H1 (cell line): Measurements from ENCODE around the gene AP5Z1.

Experiments used
- RFX5 ChIP-seq: IDR thresholded peaks from 2 replicates; pipeline ENCODE4 v1.6.1; 2011; ENCODE audit warnings: low read depth, low read length, improper control_type of control experiment, borderline replicate concordance
- TBP ChIP-seq: IDR thresholded peaks from 2 replicates; pipeline ENCODE4 v1.6.1; 2011; ENCODE audit warnings: low read depth, low read length, improper control_type of control experiment
- TF ChIP-seq, protein P1 (sequence below), 3 experiments: IDR thresholded peaks; 1 replicate in 2 of 3; 2 replicates in 1 of 3; pipeline versions ENCODE4 v1.5.1 to v1.6.1; 2011; ENCODE audit warnings: low read length in 3 of 3, mild to moderate bottlenecking in 3 of 3, inconsistent platforms in 2 of 3, low read depth in 1 of 3, moderate library complexity in 1 of 3; ENCODE audit not compliant: insufficient read depth in 1 of 3; ENCODE audit errors: control extremely low read depth in 1 of 3

DNA sequence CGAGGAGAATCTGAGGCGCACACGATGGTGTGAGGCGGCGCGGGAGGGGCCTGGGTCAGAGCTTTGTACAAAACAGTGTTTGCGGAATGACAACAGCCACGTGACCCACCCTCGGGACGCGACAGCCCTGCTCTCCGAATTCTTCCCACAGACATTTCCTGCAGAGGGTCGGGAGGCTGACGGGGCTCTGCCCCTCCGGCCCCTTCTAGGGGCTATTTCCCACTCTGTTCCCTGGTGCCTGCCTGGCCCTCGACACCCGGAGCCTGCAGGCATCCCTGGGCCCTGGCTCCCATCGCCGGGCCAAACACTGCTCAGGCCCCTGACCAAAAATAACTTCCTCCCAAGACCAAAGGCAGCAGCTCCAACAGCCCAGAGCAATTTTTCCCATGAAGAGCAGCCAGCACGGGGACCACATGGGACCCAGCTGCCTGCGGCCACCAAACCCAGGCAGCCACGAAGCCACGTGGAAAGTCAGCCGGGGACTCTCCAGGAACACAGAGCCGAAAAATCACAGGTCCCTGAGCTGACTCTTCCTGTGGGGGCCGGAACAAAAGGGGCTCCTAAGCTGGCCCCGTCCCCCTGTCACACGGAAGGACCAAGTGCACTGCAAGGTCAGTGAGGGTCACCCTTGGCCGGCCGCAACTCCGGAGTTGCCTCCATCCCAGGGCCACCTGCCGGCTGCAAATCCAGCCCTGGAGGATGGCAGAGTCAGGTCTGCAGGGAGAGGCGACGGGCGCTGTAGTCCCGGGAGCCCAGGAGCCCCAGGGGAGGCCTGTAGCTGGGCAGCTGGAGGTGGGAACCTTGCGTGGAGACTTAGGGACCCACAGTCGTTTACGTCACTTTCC, 44.4 kb downstream of the AP5Z1 start:
- TF ChIP-seq RFX5 (no peak), TBP (no peak)
- TF ChIP-seq, protein P1, sequence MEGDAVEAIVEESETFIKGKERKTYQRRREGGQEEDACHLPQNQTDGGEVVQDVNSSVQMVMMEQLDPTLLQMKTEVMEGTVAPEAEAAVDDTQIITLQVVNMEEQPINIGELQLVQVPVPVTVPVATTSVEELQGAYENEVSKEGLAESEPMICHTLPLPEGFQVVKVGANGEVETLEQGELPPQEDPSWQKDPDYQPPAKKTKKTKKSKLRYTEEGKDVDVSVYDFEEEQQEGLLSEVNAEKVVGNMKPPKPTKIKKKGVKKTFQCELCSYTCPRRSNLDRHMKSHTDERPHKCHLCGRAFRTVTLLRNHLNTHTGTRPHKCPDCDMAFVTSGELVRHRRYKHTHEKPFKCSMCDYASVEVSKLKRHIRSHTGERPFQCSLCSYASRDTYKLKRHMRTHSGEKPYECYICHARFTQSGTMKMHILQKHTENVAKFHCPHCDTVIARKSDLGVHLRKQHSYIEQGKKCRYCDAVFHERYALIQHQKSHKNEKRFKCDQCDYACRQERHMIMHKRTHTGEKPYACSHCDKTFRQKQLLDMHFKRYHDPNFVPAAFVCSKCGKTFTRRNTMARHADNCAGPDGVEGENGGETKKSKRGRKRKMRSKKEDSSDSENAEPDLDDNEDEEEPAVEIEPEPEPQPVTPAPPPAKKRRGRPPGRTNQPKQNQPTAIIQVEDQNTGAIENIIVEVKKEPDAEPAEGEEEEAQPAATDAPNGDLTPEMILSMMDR (IDR thresholded peaks at IDR 0.05; ENCODE audit: control extremely low read depth in 1 of 3, insufficient read depth in 1 of 3, low read depth in 1 of 3, low read length in 3 of 3) = no peak
